Vagina (tissue), 1 donor: ENCODE results near the gene DHRS7C. TPM values are rescaled to one million over a fixed set of nuclear protein-coding genes. Genes with fewer than 3 reads are reported as not detected.

Source experiments
- total RNA-seq: library from RNA; depleted of rRNA; stranded (reverse); fragments of >200 nt; gene quantifications from one replicate; pipeline ENCODE4 v1.2.3, GENCODE V29; 2016

The DHRS7C gene
- total RNA-seq, 1 donor from 2014 or later, result not detected

Other genes starting within 250 kb of the DHRS7C start
- 31.2 TPM for gene STX8, start 215.8 kb downstream of the DHRS7C start, total RNA-seq
- 2.5 TPM for gene CFAP52, start 214.9 kb downstream of the DHRS7C start, total RNA-seq
- gene USP43, start 146.1 kb downstream of the DHRS7C start, total RNA-seq, result 5.6 TPM
- gene GSG1L2, start 30.5 kb upstream of the DHRS7C start, total RNA-seq, result not detected
- 2.9 TPM for gene GLP2R, start 34.3 kb upstream of the DHRS7C start, total RNA-seq
- 0.49 TPM for gene RCVRN, start 113.7 kb upstream of the DHRS7C start, total RNA-seq